NCI-H2227 (cell line): ENCODE results near the gene NACA.
A peak's percentile ranks its signal among the peaks of the same experiment; 100 is the strongest.
"Not testable (repeated sequence)": the region's sequence is repeated elsewhere in the genome, so short reads cannot be mapped to it uniquely, and the experiment has no call there.

Experiments
- DNase-seq: peaks from one replicate; lab custom pipeline; 2025; ENCODE audit not compliant: unreplicated experiment; lab: John Stamatoyannopoulos, UW

The NACA gene

DNA sequence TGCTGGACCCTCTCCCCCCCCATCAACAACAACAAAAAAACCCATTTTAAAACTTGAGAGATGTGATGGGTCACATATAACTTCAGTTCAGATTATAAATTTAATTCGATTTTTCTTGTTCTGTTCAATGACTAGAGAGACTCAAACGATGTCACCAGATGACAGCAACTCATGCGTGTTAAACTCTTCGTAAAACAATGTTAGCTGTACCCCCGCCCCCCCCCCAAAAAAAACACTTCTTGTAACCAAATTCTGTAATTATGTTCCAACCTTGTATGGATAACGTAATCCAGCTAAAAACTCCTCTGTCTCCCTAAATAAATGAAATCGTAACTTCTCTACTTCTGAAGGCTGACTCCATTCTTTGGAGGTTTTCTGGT, 614 bp upstream of the NACA start:
- DNase-seq, result peak; percentile 3

DNA sequence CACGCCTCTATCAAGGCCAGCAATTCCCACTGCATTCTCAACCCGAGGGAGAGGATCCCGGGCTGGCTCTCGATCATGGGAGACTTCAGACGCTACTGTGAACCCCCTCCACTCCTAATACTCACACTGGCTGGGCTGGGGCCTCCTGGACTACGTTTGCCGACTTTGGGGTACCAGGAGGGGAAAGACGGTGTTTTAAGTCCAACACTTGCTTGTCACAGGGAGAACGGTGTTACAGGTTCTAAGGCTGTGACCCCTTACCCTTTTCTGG, 463 bp downstream of the NACA start:
- no peak for DNase-seq

DNA sequence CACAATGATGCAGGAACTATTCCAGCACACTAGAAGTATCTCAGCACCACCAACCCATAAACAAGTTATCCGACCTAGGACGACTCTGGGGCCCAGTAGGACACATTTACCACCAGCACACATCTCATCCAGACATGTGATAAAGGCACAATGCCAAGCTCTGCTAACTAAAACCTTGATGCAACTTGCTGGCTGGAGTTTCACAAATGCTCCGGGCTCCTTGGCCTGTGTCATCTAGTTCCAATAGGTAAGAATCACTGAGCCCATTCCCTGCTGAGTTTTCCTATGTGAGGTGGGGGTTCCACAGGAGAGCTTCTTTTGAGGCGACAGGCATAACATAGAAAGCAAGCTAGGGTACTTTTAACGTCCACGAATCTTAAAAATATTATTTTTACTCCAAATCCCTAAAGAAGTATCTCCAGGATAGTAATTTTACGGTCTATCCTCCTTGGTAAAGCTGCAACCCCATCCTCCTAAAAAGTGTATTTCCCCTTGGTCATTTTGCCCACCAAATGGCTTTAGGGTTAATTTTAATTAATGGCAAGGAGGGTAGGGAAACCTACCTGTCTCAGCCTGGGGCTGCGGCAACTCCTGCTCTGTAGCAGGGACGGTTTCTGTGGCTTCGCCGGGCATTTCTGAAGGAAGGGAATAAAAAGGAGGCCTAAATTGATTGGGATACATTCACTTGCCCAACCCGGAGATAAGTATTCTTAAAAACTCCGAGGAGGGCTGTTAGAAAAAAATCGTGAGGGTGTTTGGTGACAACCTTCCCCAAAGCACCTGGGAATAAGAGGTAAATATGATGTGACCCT, 1.0 kb downstream of the NACA start:
- DNase-seq, result no peak

DNA sequence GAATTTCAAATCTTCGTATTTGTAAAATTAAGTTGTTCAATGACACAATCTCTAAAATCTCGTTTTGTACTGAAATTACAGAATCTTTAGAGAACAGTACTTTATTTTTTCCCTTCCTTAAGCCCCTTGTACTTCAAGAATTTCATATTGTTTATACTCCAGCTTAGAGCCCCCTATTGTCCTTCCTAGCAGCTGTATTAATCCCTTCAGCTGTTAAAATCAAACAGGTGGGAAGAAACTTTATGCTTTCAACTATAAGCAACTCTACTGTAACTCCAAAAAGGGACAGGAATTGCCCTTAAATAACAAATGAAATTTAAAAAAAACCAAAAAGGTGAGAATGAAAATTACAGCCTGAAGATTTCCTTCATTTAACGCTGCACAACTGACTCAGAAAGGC, 1.7 kb downstream of the NACA start:
- DNase-seq, result no peak

DNA sequence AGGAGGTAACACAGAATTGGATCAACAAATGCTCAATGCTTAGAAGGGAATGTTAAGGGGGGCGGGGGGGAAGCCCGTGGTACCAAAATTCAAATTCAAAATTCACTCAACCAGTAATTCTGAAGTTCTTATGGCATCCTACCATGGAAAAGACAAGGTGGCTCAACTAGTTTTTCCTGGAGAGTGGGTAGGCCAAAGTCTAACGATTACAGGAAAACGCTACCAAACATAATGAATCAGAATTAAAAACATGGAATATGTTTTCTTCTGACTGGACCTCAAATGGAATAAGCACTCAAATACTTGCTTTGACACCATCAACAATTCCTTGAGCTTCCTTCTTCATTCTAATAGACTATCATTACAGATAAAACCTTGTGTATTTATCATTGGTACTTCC, 2.3 kb downstream of the NACA start:
- DNase-seq, result no peak

DNA sequence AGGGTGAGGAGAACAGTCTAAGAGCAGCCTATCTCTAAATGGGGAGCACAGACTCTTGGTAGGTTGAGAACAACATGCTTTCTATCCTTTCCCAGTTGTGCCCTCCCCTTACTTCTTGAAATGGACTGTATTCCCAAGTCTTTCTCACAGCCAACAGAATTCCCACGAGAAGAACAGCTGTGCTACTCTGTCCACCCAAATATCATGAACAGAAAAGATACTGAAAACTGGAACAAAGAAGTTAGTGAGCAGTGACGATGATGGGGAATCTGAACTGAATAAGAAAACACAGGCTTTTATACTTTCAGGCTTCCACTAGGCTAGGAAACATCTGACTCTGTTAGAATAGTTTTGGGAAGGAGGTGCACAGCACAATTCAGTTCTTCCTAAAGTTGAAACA, 3.4 kb downstream of the NACA start:
- DNase-seq, result no peak

DNA sequence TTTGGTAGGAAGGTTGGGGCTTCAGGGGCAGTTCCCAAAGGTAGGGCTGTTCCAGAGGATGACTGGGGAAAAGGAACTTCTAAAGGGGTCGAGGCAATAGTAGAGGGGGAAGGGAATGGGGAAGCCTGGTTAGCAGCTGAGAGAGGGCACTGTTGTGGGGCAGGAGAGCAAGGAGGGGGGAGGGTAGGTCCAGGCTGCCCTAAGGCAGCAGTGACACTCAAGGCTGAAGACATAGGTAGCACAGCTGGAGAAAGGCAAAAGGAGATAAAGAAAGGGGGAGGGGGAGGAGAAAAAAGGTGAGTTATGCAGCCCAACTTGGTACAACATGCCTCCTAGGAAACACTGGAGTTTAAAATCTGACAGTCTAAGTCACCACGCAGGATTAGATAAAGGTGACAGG, 3.9 kb downstream of the NACA start:
- no peak for DNase-seq

DNA sequence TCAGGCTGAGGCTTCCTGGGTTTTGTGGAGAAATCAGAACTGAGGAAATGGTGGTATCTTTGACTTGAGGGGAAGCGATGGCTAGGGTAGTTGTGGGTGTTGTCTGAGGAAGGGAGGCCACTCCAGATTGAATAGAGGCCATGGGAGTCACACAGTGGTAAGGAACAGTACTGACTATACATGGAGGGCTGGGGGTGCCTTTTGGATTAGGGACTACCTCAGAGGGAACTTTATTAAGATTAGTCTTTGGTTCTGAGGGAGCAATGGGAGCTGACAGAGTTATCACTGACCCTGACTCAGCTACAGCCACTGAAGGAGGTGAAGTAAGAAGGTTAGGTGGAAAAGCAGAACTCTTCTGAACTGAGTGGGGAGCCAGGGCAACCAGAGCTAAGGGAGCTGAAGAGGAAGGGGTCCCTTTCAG, 4.4 kb downstream of the NACA start:
- DNase-seq, result no peak

DNA sequence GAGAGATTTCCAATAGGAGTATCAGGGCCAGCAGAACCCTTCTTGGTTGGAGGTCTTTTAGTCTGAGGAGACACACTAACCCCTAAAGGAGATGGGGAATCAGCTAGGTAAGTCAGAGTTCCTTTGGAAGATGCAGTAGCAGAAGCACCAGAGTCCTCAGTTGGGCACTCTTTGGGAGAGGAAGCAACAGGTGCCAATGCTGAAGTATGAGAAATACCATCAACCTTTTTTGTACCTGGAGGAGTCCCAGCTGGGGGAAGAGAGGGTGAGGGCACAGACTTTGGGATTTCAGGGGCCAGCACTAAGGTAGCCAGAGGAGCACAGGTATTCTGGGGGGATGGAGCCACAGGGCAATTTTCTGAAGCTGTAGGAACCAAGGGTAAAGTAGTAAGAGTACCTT, 6.0 kb downstream of the NACA start:
- DNase-seq, result no peak

DNA sequence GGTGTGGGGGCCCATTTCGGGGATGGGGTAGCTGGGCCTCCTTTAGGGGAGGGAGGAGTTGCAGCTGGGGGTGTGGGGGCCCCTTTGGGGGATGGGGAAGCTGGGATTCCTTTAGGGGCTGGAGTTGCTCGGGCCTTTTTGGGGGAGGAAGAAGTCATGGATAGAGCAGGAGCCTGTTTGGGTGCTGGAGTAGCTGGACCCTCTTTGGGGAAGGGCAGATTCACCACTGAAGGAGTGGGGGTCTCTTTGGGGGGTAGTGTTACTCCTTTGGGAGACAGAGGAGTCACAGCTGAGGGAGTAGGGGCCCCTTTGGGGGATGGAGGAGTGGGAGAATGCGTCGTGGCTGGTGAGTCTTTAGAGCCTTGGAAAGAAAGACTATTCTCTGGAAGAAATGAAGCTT, 6.5 kb downstream of the NACA start:
- no peak for DNase-seq

DNA sequence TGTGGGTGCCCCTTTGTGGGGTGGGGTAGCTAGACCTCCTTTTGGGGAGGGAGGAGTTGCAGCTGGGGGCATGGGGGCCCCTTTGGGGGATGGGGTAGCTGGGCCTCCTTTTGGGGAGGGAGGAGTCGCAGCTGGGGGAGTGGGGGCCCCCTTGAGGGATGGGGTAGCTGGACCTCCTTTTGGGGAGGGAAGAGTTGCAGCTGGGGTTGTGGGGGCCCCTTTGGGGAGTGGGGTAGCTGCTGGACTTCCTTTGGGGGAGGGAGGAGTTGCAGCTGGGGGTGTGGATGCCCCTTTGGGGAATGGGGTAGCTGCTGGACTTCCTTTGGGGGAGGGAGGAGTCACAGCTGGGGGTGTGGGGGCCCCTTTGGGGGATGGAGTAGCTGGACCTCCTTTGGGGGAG, 7.0 kb downstream of the NACA start:
- DNase-seq, result no peak

DNA sequence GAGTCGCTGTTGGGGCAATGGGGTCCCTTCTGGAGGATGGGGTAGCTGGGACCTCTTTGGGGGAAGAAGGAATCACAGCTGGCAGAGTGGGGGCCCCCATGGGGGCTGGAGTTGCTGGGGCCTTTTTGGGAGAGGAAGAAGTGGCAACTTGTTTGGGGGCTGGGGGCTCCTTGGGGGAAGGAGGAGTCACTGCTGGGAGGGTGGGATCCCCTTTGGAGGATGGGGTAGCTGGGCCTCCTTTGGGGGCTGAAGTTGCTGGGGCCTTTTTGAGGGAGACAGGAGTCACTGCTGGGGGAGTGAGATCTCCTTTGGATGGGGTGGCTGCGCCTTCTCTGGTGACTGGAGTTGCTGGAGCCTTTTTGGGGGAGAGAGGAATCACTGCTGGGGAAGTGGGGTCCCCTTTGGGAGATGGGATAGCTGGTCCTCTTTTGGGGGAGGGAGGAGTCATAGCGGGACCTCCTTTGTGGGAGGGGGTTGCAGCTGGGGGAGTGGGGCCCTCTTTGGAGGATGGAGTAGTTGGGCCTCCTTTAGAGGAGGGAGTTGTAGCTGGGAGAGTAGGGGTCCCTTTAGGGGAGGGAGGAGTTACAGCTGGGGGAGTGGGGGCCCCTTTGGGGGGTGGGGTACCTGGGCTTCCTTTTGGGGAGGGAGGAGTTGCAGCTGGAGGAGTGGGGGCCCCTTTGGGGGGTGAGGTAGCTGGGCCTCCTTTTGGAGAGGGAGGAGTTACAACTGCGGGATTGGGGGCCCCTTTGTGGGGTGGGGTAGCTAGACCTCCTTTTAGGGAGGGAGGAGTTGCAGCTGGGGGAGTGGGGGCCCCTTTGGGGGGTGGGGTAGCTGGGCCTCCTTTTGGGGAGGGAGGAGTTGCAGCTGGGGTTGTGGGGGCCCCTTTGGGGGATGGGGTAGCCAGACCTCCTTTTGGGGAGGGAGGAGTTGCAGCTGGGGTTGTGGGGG, 7.9 kb downstream of the NACA start:
- no peak for DNase-seq

DNA sequence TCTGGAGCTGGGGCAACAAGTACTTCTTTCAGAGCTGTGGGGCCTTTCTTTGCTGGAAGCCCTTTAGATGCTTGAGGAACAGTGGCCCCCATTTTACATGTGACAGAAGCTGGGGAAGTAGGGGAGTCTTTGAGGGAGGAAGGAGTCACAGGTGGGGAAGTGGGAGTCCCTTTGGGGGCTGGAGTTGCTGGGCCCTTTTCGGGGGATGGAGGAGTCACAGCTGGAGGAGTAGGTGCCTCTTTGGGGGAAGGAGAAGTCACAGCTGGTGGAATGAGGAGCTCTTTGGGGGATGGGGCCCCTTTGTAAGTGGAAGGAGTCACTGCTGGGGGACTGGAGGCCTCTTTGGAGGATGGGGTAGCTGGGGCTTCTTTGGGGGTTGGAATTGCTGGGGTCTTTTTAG, 8.6 kb downstream of the NACA start:
- DNase-seq, result no peak

DNA sequence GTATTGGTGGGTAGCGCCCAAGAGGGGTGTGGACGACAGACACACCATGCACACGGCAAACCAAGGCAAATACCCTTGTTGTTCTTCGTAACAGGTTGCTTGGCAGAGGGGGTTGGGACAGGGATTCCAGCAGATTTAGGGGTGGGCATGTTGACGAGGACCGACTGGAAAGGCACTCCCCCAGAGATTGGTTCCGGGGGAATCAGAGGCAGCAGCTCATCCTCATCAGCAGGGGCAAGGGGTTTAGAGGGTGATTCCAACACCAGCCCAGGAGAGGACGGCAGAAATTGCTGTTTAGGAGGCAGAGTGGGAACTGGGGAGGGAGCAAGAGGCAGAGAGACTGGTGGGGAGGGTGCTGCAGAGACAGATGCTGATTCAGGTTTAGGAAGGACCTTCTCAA, 9.3 kb downstream of the NACA start:
- DNase-seq, result no peak

DNA sequence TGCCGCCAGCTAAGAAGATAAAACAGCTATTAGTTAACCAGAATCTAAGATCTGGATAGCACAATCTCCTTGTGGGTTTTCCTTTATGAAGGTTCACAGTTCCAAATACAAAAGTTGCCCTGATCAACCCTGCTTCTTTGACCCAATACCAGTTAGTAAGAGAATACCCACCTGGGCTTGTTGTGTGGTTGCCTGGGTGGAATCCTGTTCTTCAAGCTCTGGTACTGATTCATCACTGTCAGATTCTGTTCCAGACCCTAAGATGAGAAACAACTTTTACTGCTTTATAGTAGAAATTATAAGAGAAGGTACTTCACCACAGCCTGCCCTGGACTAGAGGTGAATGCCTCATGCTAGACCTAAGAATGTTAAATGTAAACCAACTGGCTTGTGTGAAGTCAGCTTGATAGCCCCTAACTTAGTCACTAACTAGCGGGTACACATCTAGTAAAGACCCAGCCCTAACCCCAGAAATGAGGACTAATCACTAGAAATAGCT, 10.6 kb downstream of the NACA start:
- DNase-seq, result no peak

DNA sequence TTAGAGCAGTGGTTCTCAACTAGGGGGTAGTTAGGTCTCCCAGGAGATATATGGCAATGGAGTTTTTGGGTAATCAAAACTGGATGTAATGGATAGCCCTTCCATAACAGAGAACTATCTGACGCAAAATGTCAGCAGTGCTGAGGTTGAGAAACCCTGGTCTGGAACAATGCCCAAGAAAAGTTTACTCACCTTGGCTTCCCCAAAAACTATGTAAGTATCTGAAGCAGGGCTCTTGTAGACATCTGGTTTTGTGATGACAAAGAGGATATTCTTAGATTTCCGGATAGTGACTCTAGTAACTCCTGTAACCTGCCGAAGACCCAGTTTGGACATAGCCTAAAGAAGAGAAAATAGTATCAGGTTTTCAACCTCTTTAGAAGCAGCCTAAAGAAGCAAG, 11.8 kb downstream of the NACA start:
- no peak for DNase-seq

DNA sequence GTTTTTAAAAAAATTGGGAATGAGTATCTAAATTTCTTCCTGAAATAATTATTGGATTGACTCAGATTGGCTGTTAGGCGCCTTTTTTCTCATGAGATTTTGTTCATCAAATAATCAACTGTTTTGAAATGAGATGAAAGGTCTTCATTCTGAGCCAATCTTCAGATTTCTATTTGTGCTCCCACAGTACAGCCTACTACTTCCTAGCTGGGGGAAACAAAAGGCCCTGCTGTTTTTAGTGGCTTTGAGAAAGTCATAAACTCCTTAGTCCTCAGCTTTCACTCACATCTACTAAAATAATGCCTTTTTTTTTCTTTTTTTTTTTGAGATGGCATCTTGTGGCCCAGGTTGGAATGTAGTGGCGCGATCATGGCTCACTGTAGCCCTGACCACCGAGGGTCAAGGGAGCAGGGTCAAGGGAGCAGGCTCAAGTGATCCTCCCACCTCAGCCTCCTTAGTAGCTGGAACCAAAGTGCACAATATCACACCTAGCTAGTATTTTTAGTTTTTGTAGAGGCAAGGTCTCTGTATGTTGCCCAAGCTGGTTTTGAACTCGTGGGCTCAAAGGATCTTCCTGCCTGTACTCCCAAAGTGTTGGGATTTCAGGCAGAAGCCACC, 15.2 kb downstream of the NACA start:
- no peak for DNase-seq

DNA sequence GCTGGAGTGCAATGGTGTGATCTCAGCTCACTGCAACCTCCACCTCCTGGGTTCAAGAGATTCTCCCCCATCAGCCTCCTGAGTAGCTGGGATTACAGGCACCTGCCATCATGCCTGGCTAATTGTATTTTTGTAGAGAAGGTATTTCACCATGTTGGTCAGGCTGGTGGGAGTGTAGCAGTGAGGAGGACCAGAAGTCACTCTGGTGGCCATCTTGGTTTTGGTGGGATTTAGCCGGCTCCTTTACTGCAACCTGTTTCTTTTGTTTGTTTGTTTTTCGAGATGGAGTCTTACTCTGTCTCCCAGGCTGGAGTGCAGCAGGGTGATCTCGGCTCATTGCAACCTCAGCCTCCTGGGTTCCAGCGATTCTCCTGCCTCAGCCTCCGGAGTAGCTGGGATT, 20.6 kb downstream of the NACA start:
- not testable (repeated sequence) for DNase-seq

DNA sequence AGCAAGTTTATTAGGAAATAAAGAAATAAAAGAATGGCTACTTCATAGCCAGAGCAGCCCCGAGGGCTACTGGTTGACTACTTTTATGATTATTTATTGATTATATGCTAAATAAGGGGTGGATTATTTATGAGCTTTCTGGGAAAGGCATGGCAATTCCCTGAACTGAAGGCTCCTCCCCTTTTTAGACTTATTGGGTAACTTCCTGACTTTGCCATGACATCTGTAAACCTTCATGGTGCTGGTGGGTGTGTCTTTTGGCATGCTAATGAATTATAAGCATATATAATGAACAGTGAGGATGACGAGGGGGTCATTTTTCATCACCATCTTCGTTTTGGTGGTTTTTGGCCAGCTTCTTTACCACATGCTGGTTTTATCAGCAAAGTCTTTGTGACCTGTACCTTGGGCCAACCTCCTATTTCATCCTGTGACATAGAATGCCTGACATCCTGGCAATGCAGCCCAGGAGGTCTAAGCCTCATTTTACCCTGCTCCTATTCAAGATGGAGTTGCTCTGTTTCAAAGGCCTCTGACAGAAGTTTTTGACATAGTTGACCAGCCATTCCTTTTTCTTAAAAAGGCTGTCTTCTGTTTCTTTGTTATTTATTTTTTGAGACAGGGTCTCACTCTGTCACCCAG, 26.0 kb downstream of the NACA start:
- no peak for DNase-seq

DNA sequence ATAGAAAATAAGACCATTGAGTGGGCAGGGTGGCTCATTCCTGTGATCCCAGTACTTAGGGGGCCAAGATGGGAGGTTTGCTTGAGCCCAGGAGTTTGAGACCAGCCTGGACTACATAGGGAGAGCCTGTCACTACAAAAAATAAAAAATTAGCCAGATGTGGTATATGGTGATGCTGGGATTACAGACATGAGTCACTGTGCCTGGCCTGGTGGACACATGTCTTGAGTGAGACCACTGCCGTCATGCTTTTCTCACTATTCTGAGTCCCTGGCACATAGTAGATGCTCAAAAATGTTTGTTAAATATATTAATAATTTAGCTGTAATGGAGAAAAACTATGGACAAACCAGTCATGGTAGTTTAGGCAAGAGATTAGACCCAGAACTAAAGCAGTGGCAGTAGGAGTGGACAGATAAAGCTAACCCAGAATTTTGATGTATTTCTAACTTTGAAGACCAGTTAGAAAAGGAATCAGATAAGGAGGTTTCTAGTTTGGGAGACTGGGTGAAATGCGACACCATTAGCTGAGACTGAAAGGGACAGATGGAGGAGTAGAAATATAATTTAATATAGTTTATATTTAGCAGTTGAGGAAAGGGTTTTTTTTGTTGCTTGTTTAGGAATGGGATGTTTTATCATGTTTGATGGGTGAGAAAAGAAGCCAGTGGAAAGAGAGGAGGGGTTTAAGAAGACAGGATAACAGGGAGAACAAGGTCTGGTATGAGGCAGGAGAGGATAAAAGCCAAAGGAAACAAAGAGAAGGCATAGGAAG, 29.6 kb downstream of the NACA start:
- no peak for DNase-seq

DNA sequence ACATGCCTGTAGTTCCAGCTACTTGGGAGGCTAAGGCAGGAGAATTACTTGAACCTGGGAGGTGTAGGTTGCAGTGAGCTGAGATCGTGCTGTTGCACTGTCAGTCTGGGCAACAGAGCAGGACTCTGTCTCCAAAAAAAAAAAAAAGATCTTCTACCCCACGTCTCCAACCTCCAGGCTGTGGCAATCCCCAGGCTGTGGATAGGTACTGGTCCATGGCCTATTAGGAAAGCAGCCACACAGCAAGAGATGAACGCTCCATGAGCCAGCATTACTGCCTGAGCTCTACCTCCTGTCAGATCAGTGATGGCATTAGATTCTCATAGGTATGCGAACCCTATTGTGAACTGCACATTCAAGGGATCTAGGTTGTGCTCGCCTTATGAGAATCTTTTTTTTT, 30.9 kb downstream of the NACA start:
- no peak for DNase-seq
